GM19239 (cell line): Measurements from ENCODE around the gene KISS1R.
"Not testable (repeated sequence)": the region's sequence is repeated elsewhere in the genome, so short reads cannot be mapped to it uniquely, and the experiment has no call there.

Experiments
- DNase-seq: peaks from one replicate; pipeline ENCODE4 v3.0.0; 2011; ENCODE audit warnings: low spot score; ENCODE audit not compliant: insufficient read length
- FAIRE-seq: peaks from 2 replicates; lab custom pipeline; 2011; peaks lifted over from hg19 to GRCh38; lab: Jason Lieb, UNC

KISS1R gene

DNA sequence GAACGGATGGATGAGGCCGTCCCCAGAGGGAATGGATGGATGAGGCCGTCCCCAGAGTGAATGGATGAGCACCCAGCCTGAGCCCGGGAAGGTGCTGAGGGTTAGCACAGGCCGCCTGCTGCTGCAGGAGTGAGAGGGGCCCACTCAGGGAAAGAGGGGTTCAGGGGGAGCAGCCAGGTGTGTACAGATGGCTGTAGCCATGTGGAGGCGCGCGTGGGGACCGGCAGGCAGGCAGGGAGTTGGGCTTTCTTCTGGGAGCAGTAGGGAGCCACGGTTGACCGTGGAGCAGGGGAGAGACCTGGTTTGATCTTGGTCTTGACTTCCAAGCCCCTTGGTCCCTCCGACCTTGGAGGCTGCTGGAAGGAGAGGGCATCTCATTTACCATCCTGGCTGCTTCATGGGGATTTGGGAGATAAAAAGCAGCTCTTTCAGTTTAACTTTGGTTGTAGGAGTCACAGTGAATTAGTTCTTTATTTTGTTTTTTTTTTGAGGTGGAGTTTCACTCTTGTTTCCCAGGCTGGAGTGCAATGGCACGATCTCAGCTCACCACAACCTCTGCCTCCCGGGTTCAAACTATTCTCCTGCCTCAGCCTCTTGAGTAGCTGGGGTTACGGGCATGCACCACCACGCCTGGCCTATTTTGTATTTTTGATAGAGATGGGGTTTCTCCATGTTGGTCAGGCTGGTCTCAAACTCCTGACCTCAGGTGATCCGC, 33.4 kb downstream of the KISS1R start:
- FAIRE-seq (no peak), DNase-seq (no peak)

DNA sequence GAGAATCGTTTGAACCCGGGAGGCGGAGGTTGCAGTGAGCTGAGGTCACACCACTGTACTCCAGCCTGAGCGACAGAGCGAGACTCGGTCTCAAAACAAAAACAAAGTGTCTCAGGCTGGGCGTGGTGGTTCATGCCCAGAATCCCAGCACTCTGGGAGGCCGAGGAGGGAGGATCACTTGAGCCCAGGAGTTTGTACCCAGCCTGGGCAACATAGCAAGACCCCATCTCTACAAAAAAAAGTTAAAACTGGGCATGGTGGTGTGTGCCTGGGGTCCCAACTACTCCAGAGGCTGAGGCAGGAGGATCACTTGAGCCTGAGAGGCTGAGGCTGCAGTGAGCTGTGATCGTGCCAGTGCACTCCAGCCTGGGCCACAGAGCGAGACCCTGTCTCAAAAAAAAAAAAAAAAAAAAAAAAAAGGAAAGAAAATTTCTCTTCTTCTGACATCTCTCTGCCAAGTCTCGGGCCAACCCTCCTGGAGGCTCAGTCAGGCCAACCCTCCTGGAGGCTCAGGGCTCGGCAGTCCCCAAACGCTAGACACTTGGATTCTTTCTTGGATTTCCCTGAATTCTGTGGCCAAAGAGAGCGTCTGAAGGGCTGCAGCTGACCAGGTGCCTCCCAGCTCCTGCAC, 35.0 kb downstream of the KISS1R start:
- no peak for DNase-seq
- FAIRE-seq = peak; percentile 45

DNA sequence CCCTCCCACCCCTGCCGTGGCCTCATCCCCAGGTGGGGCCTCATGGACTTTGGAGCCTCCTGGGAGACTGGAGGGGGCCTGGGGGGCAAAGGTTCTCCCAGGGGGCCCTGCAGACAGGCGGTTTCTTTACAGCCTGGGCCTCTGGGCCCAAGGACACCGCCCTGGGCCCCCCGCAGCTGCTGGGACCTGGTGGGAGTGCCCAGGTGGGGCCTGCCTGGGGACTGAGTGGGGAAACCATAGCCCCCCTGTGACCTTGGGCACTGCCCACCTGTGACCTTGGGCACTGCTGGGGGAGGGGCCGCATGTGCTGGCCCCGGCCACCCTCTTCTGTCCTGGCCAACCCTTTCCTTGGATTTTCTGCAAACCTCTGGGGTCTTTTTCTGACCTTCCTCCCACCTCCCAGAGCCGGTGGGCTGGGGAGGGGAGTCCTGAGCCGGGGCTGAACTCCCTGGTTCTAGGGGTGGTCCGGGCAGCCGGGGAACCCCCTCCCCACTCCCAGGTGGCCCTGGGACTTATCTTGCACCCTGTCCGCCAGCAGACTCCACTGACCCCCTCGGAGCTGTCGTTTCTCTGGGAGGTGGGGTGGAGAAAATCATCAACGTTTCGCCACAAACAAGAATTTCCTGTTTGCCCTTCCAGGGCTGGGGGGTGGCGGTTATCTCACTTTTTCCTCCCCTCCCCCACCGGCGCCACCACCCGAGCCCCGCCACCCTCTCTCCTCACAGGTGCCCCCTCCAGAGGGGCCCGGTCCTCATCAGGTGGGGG, 35.7 kb downstream of the KISS1R start:
- peak; percentile 78 for FAIRE-seq
- DNase-seq = no peak

DNA sequence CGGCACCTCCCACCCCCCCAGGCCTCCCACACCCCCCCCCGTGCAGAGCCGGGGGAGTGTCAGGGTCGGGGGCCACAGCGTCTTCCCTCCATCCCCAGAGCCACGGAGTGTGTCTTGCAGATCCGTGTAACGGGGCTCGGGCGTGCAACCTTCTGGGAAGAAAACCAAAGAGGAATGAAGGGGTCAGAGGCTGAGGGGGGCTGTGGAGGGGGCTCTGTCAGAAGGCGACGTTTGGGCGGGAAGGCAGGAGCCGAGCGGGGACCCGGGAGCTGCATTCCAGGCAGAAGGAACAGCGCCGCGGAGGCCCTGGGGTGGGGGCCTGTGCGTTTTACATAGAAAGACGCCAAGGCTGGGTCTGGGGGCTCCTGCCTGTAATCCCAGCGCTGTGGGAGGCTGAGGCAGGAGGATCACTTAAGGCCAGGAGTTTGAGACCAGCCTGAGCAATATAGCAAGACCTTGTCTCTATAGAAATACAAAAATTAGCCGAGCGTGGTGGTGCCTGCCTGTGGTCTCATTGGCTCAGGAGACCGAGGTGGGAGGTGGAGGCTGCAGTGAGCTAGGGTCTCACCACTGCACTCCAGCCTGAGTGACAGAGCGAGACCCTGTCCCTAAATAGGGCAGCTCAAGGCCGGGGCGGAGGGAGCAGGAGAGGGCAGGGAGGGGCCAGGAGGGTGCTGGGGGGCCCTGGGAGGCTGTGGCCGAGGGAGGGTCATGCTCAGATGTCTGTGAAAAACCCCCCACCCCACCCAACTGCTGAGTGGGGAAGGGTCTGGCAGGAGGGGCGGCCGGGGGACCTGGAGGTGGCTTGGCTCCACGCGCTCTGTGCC, 36.5 kb downstream of the KISS1R start:
- no peak for FAIRE-seq
- no peak for DNase-seq

DNA sequence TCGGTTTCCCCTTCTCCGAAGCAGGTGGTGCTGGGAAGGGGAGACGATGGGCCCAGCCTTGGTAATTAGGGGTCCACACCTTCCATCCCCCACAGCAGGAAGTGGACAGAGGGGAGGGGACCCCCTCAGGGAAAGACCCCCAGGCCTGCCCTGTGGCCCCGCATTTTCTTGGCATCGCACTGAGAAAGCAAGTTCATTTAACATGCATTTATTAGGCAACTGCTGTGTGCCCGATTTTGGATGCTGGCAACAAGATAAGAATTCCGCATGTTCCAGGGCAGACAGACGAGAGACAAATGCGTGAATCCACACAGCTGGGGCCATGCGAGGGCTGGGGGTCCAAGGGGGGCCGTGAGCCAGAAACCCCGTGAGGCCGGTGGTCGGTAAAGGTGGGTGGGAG, 37.1 kb downstream of the KISS1R start:
- DNase-seq (no peak), FAIRE-seq (no peak)

DNA sequence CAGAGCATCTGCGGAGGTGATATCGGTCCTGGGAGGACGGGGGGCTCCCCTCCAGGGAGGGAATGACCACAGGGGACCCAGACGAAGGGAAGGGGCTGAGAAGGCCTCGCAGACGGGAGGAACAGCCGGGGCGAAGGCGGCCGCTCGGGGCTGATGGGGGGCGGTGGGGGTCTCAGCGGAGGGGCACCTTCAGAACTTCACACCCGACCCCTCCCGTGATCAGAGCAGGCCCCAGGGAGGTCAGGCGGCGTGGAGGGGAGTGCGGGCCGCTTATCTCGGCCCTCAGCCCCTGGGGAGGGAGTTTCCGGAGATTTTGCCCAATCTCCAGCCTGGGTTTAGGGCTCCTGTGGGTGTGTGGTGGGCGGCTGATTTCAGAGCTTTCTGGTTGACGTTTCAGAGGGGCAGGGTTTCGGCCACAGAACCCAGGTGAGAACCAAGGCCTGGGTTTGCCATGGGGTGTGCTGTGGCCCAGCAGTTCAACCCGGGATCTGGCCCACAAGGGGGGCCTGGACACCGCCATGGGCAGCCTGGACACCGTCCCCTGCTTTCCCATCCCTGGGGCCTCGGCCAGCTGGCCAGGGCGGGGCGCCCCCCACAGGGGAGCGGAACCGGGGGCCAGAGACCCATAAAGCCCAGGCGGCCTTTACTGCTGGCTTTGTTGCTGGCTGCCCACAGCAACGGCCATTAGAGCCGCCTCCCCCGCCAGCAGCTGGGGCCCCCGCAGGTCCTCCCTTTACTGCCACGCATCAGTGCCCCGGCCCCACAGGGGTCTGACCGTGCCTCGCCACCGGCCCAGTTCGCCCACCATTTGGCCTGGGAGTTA, 37.8 kb downstream of the KISS1R start:
- peak; percentile 92 for FAIRE-seq

DNA sequence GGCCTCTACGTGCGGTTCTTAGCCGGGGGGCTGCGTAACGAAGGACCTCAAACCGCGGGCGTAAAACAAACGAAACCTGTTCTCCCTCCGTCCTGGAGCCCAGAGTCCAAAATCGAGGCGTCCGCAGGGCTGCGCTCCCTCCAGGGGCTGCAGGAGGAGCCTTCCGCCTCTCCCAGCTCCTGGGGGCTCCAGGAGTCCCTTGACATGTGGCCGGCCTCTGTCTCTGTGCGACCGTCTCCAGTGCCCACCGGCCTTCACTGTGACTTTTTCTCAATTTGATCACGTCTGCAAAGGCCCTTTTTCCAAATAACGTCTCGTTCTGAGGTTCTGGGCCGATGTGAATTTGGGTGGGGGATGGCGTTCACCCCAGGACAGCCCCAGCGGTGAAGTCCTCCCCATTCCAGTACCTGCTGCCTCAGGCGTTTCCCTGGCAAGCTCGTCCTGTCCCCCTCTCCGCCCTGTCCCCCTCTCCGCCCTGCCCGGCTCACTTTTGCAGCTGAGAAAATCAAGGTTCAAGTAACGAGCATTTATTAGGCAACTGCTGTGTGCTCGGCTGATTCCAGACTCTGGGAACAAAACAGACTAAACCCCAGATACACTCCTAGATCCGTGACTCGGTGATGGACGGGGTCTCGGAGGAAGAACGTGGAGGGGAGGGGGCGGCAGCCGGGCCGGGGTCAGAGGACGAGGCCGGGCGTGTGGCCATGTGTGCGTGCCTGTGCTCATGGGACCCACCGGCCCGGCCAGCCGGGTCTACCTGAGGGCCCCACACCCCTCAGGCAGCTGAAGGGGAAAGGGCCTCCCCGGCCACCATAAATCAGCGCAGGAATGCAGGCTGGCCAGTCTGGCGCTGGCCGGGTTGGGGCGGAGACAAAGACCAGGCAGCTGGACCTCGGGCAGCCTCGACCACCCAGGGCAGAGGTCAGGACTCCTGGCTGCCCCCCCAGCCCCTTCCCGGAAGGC, 39.0 kb downstream of the KISS1R start:
- DNase-seq = no peak
- no peak for FAIRE-seq

More for the DNA sequence above, 37.8 kb downstream of the KISS1R start:
- peak; percentile 89 for DNase-seq

DNA sequence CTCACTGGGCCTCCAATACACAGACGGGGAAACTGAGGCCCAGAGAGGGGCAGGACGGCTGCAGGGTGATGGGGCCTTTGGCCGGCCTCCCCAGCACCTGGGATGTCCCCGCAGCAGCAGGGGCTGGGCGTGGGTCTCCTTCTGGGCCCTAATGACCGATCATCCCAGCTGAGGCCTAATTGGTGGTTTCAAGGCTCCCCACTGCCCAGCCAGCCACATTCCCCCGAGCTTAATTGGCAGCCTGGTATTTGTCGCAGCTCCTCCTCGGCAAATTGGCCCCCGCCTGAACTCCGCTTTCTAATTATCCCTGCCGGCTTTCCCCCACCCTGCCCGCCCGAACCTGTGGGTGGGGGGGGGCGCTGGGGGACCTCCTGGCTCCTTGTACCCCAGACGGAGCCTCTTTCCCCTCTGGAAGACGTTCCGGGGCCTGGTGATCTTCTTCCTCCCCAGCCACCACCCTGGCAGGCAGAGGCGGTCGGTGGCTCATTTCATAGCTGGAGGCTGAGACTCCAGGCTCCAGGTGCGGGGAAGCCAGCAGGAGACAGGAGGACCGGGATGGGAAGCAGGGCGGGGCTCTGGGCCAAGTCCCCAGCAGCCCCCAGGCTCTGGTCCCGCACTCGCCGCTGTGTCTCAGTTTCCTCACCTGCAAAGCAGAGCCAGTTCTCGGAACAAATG, 39.8 kb downstream of the KISS1R start:
- FAIRE-seq (no peak), DNase-seq (no peak)

DNA sequence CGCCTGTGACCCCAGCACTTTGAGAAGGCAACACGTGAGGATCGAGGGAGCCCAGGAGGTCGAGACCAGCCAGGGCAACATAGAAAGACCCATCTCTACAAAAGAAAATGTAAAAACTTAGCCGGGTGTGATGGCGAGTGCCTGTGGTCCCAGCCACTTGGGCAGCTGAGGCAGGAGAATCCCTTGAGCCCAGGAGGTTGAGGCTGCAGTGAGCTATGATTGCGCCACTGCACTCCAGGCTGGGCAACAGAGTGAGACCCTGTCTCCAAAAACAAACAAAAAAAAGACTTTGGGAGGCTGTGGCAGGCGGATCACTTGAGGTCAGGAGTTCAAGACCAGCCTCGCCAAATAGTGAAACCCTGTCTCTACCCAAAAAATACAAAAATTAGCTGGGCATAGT, 40.4 kb downstream of the KISS1R start:
- not testable (repeated sequence) for FAIRE-seq, DNase-seq

DNA sequence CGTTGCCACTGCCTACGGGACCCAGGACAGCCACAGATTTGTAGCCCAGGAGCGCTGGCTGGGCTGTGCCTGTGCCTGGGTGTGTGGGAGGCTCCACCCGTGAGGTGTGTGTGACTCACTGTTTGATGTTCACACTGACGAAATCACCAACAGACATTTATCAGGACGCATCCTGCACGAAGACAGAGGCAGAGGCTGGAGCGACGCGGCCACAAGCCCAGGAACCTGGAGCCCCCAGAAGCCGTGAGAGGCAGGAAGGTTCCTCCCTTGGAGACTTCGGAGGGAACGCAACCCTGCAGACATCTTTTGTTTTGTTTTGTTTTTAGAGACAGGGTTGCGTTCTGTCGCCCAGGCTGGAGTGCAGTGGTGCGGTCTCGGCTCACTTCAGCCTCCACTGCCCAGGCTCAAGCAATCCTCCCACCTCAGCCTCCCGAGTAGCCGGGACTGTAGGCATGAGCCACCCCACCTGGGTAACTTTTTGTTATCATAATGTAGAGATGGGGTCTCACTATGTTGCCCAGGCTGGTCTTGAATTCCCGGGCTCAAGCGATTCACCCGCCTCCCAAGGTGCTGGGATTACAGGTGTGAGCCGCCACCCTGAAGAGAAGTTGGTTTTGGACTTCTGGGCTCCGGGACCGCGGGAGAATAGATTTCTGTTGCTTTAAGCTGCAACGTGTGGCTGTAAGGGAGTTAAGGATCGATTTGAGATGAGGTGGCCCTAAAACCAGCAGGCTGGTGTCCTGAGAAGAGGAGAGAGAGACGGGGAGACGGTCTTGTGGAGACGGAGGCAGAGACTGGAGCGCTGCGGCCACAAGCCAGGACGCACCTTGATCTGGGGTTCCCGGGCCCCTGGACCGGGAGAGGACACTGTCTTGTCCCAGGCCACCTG, 42.1 kb downstream of the KISS1R start:
- no peak for DNase-seq
- FAIRE-seq = no peak

DNA sequence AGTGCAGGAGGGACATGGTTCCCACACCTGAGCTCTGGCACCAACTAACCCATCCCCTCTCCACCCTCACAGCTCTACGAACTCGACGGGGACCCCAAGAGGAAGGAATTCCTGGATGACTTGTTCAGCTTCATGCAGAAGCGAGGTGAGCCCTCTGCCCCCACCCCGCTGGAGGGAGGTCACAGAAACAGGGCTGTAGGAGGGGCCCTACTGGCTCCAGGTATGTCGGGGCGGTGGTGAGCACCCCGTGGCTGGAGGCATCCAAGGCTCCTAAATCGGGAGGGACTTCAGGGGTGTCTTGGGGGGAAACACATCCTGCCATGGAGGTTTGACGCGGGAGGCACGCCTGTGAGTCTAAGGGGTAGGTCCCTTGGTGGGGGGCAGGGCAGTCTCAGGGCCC, 42.9 kb downstream of the KISS1R start:
- DNase-seq (no peak), FAIRE-seq (no peak)

DNA sequence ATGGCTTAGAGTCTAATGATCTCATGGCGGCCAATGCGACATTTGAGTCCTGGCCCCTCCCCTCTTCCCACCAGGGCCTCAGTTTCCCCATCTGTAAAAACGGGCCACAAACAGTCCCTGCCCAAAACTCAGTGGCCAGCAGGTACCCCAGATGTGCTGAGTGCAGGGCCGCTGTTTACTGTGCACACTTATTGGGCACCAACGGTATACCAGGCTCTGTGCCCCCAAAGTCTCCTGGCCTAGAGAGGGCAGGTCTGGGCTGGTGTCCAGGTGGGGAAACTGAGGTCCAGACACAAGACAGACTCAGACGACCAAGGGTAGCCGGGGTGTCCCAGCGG, 43.4 kb downstream of the KISS1R start:
- FAIRE-seq (no peak), DNase-seq (no peak)

DNA sequence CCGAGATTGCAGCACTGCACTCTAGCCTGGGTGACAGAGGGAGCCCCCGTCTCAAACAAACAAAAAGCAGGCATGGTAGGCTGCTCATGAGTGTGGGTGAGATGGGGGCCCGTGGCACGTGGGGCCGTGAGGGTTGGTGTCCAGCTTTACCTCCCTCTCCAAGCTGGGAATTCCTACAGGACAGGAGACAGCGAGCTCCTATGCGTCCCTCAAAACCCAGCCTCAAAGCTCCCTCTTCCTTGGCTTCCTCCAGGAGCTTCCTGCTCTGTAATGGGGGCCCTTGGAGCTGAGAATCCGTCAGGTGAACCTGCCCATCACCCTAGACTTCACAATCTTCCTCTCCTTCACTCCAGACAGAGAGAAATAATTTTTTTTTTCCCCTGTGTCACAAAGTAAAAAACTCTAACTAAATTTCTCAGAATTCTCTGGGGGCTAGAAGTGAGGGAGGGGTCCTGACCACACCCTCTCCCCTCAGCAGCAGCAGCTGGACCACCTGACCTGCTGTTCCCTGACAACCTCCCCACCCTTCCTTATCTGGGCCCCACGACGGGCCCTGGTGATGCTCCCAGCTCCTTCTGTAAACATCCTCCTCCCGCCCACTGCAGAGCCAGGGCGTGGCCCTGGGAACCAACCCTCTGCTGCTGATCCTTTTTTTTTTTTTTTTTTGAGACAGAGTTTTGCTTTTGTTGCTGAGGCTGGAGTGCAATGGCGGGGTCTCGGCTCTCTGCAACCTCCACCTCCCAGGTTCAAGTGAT, 44.9 kb downstream of the KISS1R start:
- DNase-seq (no peak), FAIRE-seq (no peak)

DNA sequence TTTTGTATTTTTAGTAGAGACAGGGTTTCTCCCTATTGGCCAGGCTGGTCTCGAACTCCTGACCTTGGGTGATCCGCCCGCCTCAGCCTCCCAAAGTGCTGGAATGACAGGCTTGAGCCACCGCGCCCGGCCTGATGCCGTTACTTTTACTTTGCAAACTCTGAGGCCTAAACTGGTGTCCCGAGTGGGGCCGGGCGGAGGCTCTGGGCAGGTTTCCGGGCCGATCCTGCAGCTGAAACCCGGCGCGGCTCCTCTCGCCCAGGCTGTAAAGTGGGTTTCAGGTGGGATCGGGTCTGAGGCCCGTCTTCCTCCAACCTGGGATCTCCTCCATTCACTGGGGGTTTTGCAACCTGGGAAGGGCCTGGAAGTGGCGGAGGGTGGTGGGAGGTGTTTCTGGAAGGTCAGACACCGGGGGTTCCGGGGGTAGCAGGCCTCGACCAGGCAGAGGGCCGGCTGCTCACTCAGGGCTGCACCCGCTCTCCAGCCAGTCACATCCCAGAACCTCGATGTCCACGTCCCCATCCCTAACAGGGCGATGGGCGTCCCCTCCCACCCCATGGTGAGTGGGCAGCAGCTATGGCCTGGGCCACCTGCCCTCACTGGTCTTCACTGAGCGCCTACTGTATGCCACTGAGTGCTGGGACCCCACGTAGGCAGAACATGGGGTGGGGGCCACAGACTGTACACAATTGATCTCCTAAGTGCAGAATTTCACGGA, 45.7 kb downstream of the KISS1R start:
- DNase-seq (no peak), FAIRE-seq (no peak)

DNA sequence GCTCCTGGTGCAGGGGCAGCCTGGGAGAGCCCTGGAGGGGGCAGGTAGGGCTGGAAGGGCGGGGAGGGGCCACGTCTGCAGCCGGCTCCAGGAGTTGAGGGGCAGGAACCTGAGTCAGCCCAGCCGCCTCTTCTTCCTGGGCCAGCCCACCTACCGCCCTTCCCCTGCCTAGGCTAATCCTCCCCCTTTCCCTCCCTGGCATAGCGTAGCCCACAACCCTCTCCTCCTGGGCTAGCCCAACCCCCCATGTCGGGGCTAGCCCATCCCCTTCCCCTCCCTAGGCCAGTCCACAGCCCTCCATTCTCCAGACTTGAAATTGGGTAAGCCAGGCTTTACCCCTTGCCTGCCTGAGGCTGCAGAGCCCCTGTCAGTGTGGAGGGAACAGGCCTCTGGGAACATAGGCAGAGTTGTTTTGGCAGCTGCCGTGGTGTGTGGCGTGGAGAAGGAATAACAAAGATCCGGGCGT, 46.4 kb downstream of the KISS1R start:
- DNase-seq (no peak), FAIRE-seq (no peak)

DNA sequence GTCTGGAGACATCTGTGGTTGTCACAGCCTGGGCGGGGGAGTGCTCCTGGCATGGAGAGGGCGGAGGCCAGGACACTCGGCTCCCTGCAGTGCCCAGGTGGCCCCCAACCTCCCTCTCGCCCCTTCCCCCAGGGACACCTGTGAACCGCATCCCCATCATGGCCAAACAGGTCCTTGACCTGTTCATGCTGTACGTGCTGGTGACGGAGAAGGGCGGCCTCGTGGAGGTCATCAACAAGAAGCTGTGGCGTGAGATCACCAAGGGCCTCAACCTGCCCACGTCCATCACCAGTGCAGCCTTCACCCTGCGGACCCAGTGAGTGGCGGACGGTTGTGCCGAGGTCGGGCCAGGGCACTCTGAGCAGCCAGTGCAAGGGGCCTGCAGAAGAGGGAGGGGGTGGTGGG, 47.0 kb downstream of the KISS1R start:
- DNase-seq (no peak), FAIRE-seq (no peak)
